AG08395 (cell line): Measurements from ENCODE around the gene SNRNP27.
A peak's percentile ranks its signal among the peaks of the same experiment; 100 is the strongest.
"Not testable (repeated sequence)": the region's sequence is repeated elsewhere in the genome, so short reads cannot be mapped to it uniquely, and the experiment has no call there.

ENCODE experiments used
- DNase-seq: peaks from one replicate; pipeline ENCODE4 v3.0.0; 2012; ENCODE audit warnings: mixed read lengths, low spot score

SNRNP27 gene

GRCh38 chr2:69893684-69894551 lies at the start of gene SNRNP27:
SNRNP27 (plus strand) TSS chr2:69893956; CDS start chr2:69893985, 29 bp downstream.
- DNase-seq = peak; percentile 87

- DNase-seq = no peak
These were observed 49.8 kb upstream of the SNRNP27 start for GRCh38 chr2:69843993-69844392.

GRCh38 chr2:69844560-69844959 lies 49.2 kb upstream of the SNRNP27 start:
- DNase-seq = no peak

- no peak for DNase-seq
These were observed 47.3 kb upstream of the SNRNP27 start for GRCh38 chr2:69846182-69847067.

- no peak for DNase-seq
These were observed 46.5 kb upstream of the SNRNP27 start for GRCh38 chr2:69847068-69847828.

- DNase-seq = no peak
These were observed 45.5 kb upstream of the SNRNP27 start for GRCh38 chr2:69848186-69848790.

- DNase-seq = no peak
These were observed 35.5 kb upstream of the SNRNP27 start for GRCh38 chr2:69858261-69858660.

- DNase-seq = no peak
These were observed 30.5 kb upstream of the SNRNP27 start for GRCh38 chr2:69863298-69863697.

GRCh38 chr2:69888451-69888850 lies 5.3 kb upstream of the SNRNP27 start:
- DNase-seq = no peak

GRCh38 chr2:69889302-69889701 lies 4.5 kb upstream of the SNRNP27 start:
- no peak for DNase-seq

GRCh38 chr2:69890881-69891280 lies 2.9 kb upstream of the SNRNP27 start:
- no peak for DNase-seq

GRCh38 chr2:69892838-69893424 lies 825 bp upstream of the SNRNP27 start:
- DNase-seq = not testable (repeated sequence)

GRCh38 chr2:69894737-69895136 lies 981 bp downstream of the SNRNP27 start:
- not testable (repeated sequence) for DNase-seq

GRCh38 chr2:69902213-69902922 lies 8.6 kb downstream of the SNRNP27 start:
- DNase-seq = no peak

GRCh38 chr2:69907216-69907615 lies 13.5 kb downstream of the SNRNP27 start:
- no peak for DNase-seq

GRCh38 chr2:69911985-69912563 lies 18.3 kb downstream of the SNRNP27 start:
- DNase-seq = peak; percentile 24

- peak; percentile 98 for DNase-seq
These were observed 20.6 kb downstream of the SNRNP27 start for GRCh38 chr2:69914164-69914949.

- DNase-seq = no peak
These were observed 21.5 kb downstream of the SNRNP27 start, which contains the start of gene MXD1 for GRCh38 chr2:69914950-69915945. MXD1 (plus strand) TSS chr2:69915109; CDS start chr2:69915331, 222 bp downstream.
